Mononuclear cell (primary cell): ENCODE data around the gene RPS2. TPM values are rescaled to one million over a fixed set of nuclear protein-coding genes. Genes with fewer than 3 reads are reported as not detected.
A peak's percentile ranks its signal among the peaks of the same experiment; 100 is the strongest.
"Not testable (repeated sequence)": the region's sequence is repeated elsewhere in the genome, so short reads cannot be mapped to it uniquely, and the experiment has no call there.

ENCODE experiments used
- H3K27me3 ChIP-seq: 2 replicates; pipeline ENCODE4 v1.6.0; 2011; ENCODE audit warnings: low read length, control low read depth; ENCODE audit not compliant: insufficient read depth
- H3K4me1 ChIP-seq: 2 replicates; pipeline ENCODE4 v1.5.1; 2011; ENCODE audit warnings: mild to moderate bottlenecking, low read length, control low read depth; ENCODE audit not compliant: insufficient read depth
- H3K4me3 ChIP-seq: 2 replicates; pipeline ENCODE4 v1.5.1; 2011; ENCODE audit warnings: mild to moderate bottlenecking, low read length, moderate library complexity
- H3K9me3 ChIP-seq: 2 replicates; pipeline ENCODE4 v1.5.1; 2011; ENCODE audit warnings: low read depth, mild to moderate bottlenecking, control low read depth, low read length
- total RNA-seq: library from RNA; depleted of rRNA; stranded (reverse); fragments of >200 nt; gene quantifications from one replicate; pipeline ENCODE4 v1.2.3, GENCODE V29; 2012

The RPS2 gene
- total RNA-seq, 1 donor = 2,256 TPM

- Histone ChIP-seq H3K27me3 (no peaks in the 10 kb centered on the region), H3K4me1 (peaks cover 30% of the 10 kb centered on the region)
Observed at GRCh38 chr16:1933097-1933661, 31.4 kb downstream of the RPS2 start.

GRCh38 chr16:1932050-1933028 lies 32.3 kb downstream of the RPS2 start:
- Histone ChIP-seq H3K9me3 (no peaks in the 10 kb centered on the region), H3K4me1 (peaks cover 22% of the 10 kb centered on the region), H3K4me3 (no peak overlapping the region), H3K27me3 (no peaks in the 10 kb centered on the region)

More at GRCh38 chr16:1933097-1933661, 31.4 kb downstream of the RPS2 start:
- Histone ChIP-seq H3K9me3 (no peaks in the 10 kb centered on the region), H3K4me3 (no peak overlapping the region)

GRCh38 chr16:1930338-1930720 lies 34.3 kb downstream of the RPS2 start:
- Histone ChIP-seq H3K4me1 (peaks cover 9% of the 10 kb centered on the region), H3K27me3 (no peaks in the 10 kb centered on the region), H3K4me3 (no peak overlapping the region), H3K9me3 (no peaks in the 10 kb centered on the region)

- H3K27me3 ChIP-seq = no peaks in the 10 kb centered on the region
- H3K4me3 ChIP-seq = peak overlapping the region; percentile 29
- H3K4me1 ChIP-seq = peaks cover 9% of the 10 kb centered on the region
- H3K9me3 ChIP-seq = no peaks in the 10 kb centered on the region
Observed at GRCh38 chr16:1929578-1930337, 34.9 kb downstream of the RPS2 start.

GRCh38 chr16:1929105-1929504 lies 35.5 kb downstream of the RPS2 start:
- H3K4me3 ChIP-seq = peak overlapping the region; percentile 29

GRCh38 chr16:1926271-1926670 lies 38.4 kb downstream of the RPS2 start:
- Histone ChIP-seq H3K27me3 (peaks cover 25% of the 10 kb centered on the region), H3K4me3 (no peak overlapping the region), H3K9me3 (no peaks in the 10 kb centered on the region), H3K4me1 (peaks cover 13% of the 10 kb centered on the region)

More at GRCh38 chr16:1929105-1929504, 35.5 kb downstream of the RPS2 start:
- Histone ChIP-seq H3K4me1 (peaks cover 9% of the 10 kb centered on the region), H3K9me3 (no peaks in the 10 kb centered on the region), H3K27me3 (peaks cover 2% of the 10 kb centered on the region)

GRCh38 chr16:1924095-1924494 lies 40.5 kb downstream of the RPS2 start:
- peaks cover 45% of the 10 kb centered on the region for H3K27me3 ChIP-seq
- no peaks in the 10 kb centered on the region for H3K9me3 ChIP-seq
- no peak overlapping the region for H3K4me3 ChIP-seq
- H3K4me1 ChIP-seq = peaks cover 5% of the 10 kb centered on the region

- Histone ChIP-seq H3K4me3 (no peak overlapping the region), H3K27me3 (peaks cover 50% of the 10 kb centered on the region), H3K9me3 (no peaks in the 10 kb centered on the region), H3K4me1 (peaks cover 4% of the 10 kb centered on the region)
Observed at GRCh38 chr16:1923299-1924034, 41.2 kb downstream of the RPS2 start.

GRCh38 chr16:1922357-1922756 lies 42.3 kb downstream of the RPS2 start:
- H3K4me3 ChIP-seq = no peak overlapping the region
- no peaks in the 10 kb centered on the region for H3K9me3 ChIP-seq
- H3K27me3 ChIP-seq = peaks cover 53% of the 10 kb centered on the region
- peaks cover 4% of the 10 kb centered on the region for H3K4me1 ChIP-seq

- Histone ChIP-seq H3K9me3 (no peaks in the 10 kb centered on the region), H3K4me1 (peaks cover 4% of the 10 kb centered on the region), H3K27me3 (peaks cover 61% of the 10 kb centered on the region), H3K4me3 (no peak overlapping the region)
Observed at GRCh38 chr16:1920727-1921171, 43.9 kb downstream of the RPS2 start.

- H3K9me3 ChIP-seq, H3K4me1 ChIP-seq, H3K4me3 ChIP-seq: not testable (repeated sequence)
- peaks cover 62% of the 10 kb centered on the region for H3K27me3 ChIP-seq
Observed at GRCh38 chr16:1920122-1920521, 44.5 kb downstream of the RPS2 start.

- Histone ChIP-seq H3K4me1 (peaks cover 4% of the 10 kb centered on the region), H3K9me3 (no peaks in the 10 kb centered on the region), H3K4me3 (no peak overlapping the region), H3K27me3 (peaks cover 62% of the 10 kb centered on the region)
Observed at GRCh38 chr16:1919327-1919998, 45.2 kb downstream of the RPS2 start.

GRCh38 chr16:1918351-1919326 lies 46.0 kb downstream of the RPS2 start, which contains the start of gene HS3ST6:
Gene HS3ST6 (minus strand): TSS chr16:1918415. CDS start chr16:1918323, 92 bp downstream.
- no peaks in the 10 kb centered on the region for H3K9me3 ChIP-seq
- no peak within 1 kb of the TSS for H3K4me3 ChIP-seq
- H3K27me3 ChIP-seq = peaks cover 57% of the 10 kb centered on the region
- peaks cover 3% of the 10 kb centered on the region for H3K4me1 ChIP-seq
